ENCODE results near the gene NAXE. TPM values are rescaled to one million over a fixed set of nuclear protein-coding genes. Genes with fewer than 3 reads are reported as not detected.
A peak's percentile ranks its signal among the peaks of the same experiment; 100 is the strongest.

NAXE gene
- total and polyA plus RNA-seq, 2 donors = 40.2 to 64.4 TPM

DNA sequence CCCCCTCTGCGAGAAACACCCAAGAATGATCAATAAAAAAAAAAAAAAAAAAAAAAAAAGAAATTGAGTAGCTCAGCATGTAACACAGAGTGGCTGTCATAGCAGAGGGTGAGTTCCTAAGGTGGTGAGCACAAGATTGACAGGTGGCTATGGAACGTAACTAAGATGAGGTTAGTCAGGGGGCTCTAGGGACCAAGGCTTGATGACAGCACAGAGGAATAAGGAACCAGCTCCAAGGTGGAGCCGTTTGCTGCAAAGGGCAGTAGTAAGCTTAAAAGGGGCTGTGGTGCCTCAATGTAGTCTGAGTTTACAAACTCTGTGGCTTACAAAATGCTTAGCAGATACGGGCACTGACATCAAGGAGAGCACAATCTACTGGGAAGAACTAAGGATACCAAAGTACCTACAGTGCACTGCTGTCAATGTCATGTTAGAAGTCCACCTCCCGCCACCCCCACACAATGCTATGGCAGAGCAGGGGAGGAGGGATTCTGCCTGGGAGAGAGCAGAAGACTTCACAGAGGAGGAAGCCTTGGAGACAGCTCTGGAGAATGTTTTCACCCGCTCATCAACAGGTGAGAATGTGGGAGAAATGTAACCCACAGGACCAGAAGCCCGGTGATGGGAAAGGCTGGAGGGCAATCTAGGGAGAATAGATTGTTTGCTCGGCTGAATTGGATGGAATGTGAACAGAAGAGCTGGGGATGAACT is 32.3 kb upstream of the NAXE start:
- peaks cover 17 to 22% of the 10 kb centered on the region in 2 donors for H3K36me3 ChIP-seq (ENCODE audit: control insufficient read depth in 2 of 2, insufficient read depth in 2 of 2, low read length in 1 of 2)
- no peak for DNase-seq (ENCODE audit: low read depth in 6 of 9, low spot score in 9 of 9)
- no peak overlapping the region for H3K4me3 ChIP-seq (ENCODE audit: low read length in 2 of 2)
- H3K27me3 ChIP-seq (ENCODE audit: control insufficient read depth in 2 of 2, insufficient read depth in 1 of 2, low read length in 1 of 2) = no peaks in the 10 kb centered on the region
- no peaks in the 10 kb centered on the region for H3K4me1 ChIP-seq (ENCODE audit: control insufficient read depth in 2 of 2, insufficient read depth in 2 of 2, low read length in 2 of 2)
- 97% methylated on average over 7 of the region's 8 CpGs for WGBS
- H3K9me3 ChIP-seq (ENCODE audit: control insufficient read depth in 2 of 2, insufficient read depth in 1 of 2, low read length in 1 of 2) = no peaks in the 10 kb centered on the region
- H3K27ac ChIP-seq (ENCODE audit: low read depth in 1 of 2, low read length in 1 of 2) = no peak overlapping the region

- H3K36me3 ChIP-seq (ENCODE audit: control insufficient read depth in 2 of 2, insufficient read depth in 2 of 2, low read length in 1 of 2) = peaks cover 17 to 22% of the 10 kb centered on the region in 2 donors
- no peak for DNase-seq (ENCODE audit: low read depth in 6 of 9, low spot score in 9 of 9)
- no peak overlapping the region for H3K27ac ChIP-seq (ENCODE audit: low read depth in 1 of 2, low read length in 1 of 2)
- WGBS = 85% methylated on average over 5 of the region's 5 CpGs
- H3K27me3 ChIP-seq (ENCODE audit: control insufficient read depth in 2 of 2, insufficient read depth in 1 of 2, low read length in 1 of 2) = no peaks in the 10 kb centered on the region
- H3K4me1 ChIP-seq (ENCODE audit: control insufficient read depth in 2 of 2, insufficient read depth in 2 of 2, low read length in 2 of 2) = no peaks in the 10 kb centered on the region
- no peak overlapping the region for H3K4me3 ChIP-seq (ENCODE audit: low read length in 2 of 2)
- H3K9me3 ChIP-seq (ENCODE audit: control insufficient read depth in 2 of 2, insufficient read depth in 1 of 2, low read length in 1 of 2) = no peaks in the 10 kb centered on the region
Measured at GRCh38 chr1:156559797-156560385, 31.7 kb upstream of the NAXE start.

DNA sequence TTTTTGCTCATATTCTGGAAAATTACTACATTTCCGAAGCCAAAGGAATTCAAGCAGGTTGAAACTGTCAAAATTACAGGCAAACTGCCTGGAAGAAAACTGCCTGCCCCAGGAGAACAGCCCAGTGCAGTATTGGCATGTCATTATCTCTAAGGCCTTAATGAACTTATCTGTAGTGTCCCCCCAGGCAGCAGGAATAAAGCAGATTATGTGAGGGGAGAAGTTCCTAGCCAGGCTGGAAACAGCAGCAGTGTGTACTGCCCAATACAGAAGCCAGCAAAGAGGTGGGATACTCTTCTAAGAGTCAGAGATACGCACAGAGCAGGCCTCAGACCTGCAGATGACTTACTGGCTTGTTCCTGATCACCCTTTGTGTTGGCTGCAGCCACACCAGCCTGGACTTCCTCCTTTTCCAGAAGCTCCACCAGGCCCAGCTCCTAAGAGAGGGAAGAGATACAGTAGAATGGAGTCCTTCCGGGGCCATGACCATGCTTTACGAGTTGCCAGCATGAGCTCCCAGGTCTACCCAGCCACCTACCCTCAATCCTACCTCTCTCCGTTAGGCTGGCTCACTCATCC is 30.9 kb upstream of the NAXE start:
- no peak overlapping the region for H3K4me3 ChIP-seq (ENCODE audit: low read length in 2 of 2)
- no peaks in the 10 kb centered on the region for H3K27me3 ChIP-seq (ENCODE audit: control insufficient read depth in 2 of 2, insufficient read depth in 1 of 2, low read length in 1 of 2)
- H3K4me1 ChIP-seq (ENCODE audit: control insufficient read depth in 2 of 2, insufficient read depth in 2 of 2, low read length in 2 of 2) = no peaks in the 10 kb centered on the region
- no peak overlapping the region for H3K27ac ChIP-seq (ENCODE audit: low read depth in 1 of 2, low read length in 1 of 2)
- H3K36me3 ChIP-seq (ENCODE audit: control insufficient read depth in 2 of 2, insufficient read depth in 2 of 2, low read length in 1 of 2) = peaks cover 15 to 21% of the 10 kb centered on the region in 2 donors
- 80% methylated on average over 5 of the region's 5 CpGs for WGBS
- DNase-seq (ENCODE audit: low read depth in 6 of 9, low spot score in 9 of 9) = no peak
- no peaks in the 10 kb centered on the region for H3K9me3 ChIP-seq (ENCODE audit: control insufficient read depth in 2 of 2, insufficient read depth in 1 of 2, low read length in 1 of 2)

GRCh38 chr1:156565519-156565918 is 26.1 kb upstream of the NAXE start:
- Histone ChIP-seq H3K9me3 (ENCODE audit: control insufficient read depth in 2 of 2, insufficient read depth in 1 of 2, low read length in 1 of 2) (no peaks in the 10 kb centered on the region), H3K27me3 (ENCODE audit: control insufficient read depth in 2 of 2, insufficient read depth in 1 of 2, low read length in 1 of 2) (no peaks in the 10 kb centered on the region), H3K4me1 (ENCODE audit: control insufficient read depth in 2 of 2, insufficient read depth in 2 of 2, low read length in 2 of 2) (no peaks in the 10 kb centered on the region), H3K36me3 (ENCODE audit: control insufficient read depth in 2 of 2, insufficient read depth in 2 of 2, low read length in 1 of 2) (peaks cover 4 to 7% of the 10 kb centered on the region in 2 donors), H3K4me3 (ENCODE audit: low read length in 2 of 2) (no peak overlapping the region), H3K27ac (ENCODE audit: low read depth in 1 of 2, low read length in 1 of 2) (no peak overlapping the region)
- DNase-seq (ENCODE audit: low read depth in 6 of 9, low spot score in 9 of 9) = no peak
- WGBS = 99% methylated on average over 2 of the region's 2 CpGs

GRCh38 chr1:156566436-156566835 is 25.1 kb upstream of the NAXE start:
- peaks cover 3% of the 10 kb centered on the region in 2 donors for H3K36me3 ChIP-seq (ENCODE audit: control insufficient read depth in 2 of 2, insufficient read depth in 2 of 2, low read length in 1 of 2)
- no peaks in the 10 kb centered on the region for H3K9me3 ChIP-seq (ENCODE audit: control insufficient read depth in 2 of 2, insufficient read depth in 1 of 2, low read length in 1 of 2)
- H3K27ac ChIP-seq (ENCODE audit: low read depth in 1 of 2, low read length in 1 of 2) = no peak overlapping the region
- H3K27me3 ChIP-seq (ENCODE audit: control insufficient read depth in 2 of 2, insufficient read depth in 1 of 2, low read length in 1 of 2) = no peaks in the 10 kb centered on the region
- no peak for DNase-seq (ENCODE audit: low read depth in 6 of 9, low spot score in 9 of 9)
- H3K4me1 ChIP-seq (ENCODE audit: control insufficient read depth in 2 of 2, insufficient read depth in 2 of 2, low read length in 2 of 2) = peaks cover 2% of the 10 kb centered on the region in 2 donors
- WGBS = 98% methylated on average over 4 of the region's 4 CpGs
- H3K4me3 ChIP-seq (ENCODE audit: low read length in 2 of 2) = no peak overlapping the region

DNA sequence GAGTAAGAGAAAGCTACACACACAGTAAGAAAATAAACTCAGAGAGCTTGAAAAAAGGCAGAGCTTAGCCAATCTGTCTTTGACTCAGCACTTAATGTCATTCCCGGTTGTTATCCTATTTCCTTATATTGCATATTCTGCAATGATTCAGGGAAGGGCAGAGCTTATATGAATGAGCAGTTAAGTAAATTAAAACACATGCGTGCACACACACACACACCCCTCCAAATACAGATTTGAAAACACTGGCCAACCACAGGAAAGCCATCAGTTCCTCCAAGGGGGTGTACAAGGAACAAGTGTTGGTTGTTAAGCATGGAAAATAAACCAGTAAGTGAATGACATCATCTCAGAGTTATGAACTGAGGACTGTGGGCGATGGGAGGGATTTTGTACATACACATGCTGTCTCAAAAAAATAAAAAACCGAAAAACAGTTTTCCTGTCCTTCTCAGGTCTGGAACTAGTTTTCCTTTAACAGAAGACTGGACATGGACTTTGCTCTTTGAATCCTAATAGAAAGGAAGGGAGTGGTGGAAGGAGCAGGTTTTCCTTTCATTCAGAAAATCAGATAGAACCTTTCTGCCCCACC is 20.2 kb upstream of the NAXE start:
- Histone ChIP-seq H3K9me3 (ENCODE audit: control insufficient read depth in 2 of 2, insufficient read depth in 1 of 2, low read length in 1 of 2) (no peaks in the 10 kb centered on the region), H3K4me1 (ENCODE audit: control insufficient read depth in 2 of 2, insufficient read depth in 2 of 2, low read length in 2 of 2) (peaks cover 10 to 16% of the 10 kb centered on the region in 2 donors), H3K27me3 (ENCODE audit: control insufficient read depth in 2 of 2, insufficient read depth in 1 of 2, low read length in 1 of 2) (peaks cover 0 to 12% of the 10 kb centered on the region in 2 donors), H3K36me3 (ENCODE audit: control insufficient read depth in 2 of 2, insufficient read depth in 2 of 2, low read length in 1 of 2) (no peaks in the 10 kb centered on the region), H3K4me3 (ENCODE audit: low read length in 2 of 2) (peak overlapping the region; percentile 43 to 65), H3K27ac (ENCODE audit: low read depth in 1 of 2, low read length in 1 of 2) (no peak overlapping the region)
- no peak for DNase-seq (ENCODE audit: low read depth in 6 of 9, low spot score in 9 of 9)
- 48% methylated on average over 4 of the region's 4 CpGs for WGBS

DNA sequence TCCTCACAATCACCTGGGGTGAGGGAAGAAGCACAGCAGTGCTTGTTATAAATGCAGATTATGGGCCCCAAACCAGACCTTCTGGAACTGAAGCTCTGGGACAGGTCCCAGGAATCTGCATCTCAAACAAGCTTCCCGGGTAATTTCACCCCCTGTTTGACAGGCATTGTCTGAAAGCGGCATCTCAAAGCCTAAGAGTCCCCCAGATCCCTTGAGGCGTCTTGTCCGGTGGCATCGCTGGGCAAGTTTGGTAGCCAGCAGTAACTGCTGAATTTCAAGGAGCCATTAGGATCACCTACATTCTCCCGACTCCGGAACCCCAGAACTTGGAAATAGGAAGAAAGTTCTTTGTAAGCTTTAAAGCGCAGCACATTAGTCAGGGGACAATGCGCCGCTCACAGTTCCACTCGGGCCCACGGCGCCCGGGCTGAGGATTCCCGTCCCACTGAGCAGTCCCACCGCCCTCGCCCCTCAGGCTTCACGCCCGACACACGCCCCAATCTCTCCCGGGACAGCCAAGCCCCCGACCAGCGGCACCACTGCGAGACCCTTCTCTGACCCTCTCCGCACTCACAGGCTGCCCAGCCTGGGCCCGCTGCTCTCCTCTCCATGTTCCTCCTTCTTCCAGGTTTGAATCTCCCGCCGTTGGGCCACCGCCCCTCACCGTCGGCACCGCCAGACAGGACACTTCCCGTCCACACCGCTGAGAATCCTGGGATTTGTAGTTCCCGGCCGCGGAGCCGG is 19.5 kb upstream of the NAXE start, which contains the start of gene IQGAP3:
IQGAP3 (minus strand) TSS at position 647 of the 744 bp plus-strand sequence; CDS start at position 611, 36 bp downstream.
- 2% methylated on average over 38 of the region's 38 CpGs for WGBS
- peaks cover 10 to 16% of the 10 kb centered on the region in 2 donors for H3K4me1 ChIP-seq (ENCODE audit: control insufficient read depth in 2 of 2, insufficient read depth in 2 of 2, low read length in 2 of 2)
- H3K36me3 ChIP-seq (ENCODE audit: control insufficient read depth in 2 of 2, insufficient read depth in 2 of 2, low read length in 1 of 2) = no peaks in the 10 kb centered on the region
- peaks cover 0 to 12% of the 10 kb centered on the region in 2 donors for H3K27me3 ChIP-seq (ENCODE audit: control insufficient read depth in 2 of 2, insufficient read depth in 1 of 2, low read length in 1 of 2)
- peak within 1 kb of the TSS; percentile 43 to 65 for H3K4me3 ChIP-seq (ENCODE audit: low read length in 2 of 2)
- no peak within 1 kb of the TSS for H3K27ac ChIP-seq (ENCODE audit: low read depth in 1 of 2, low read length in 1 of 2)
- DNase-seq (ENCODE audit: low read depth in 6 of 9, low spot score in 9 of 9) = peak in 7 of 9 donors; percentile 56 to 90 (median 78)
- no peaks in the 10 kb centered on the region for H3K9me3 ChIP-seq (ENCODE audit: control insufficient read depth in 2 of 2, insufficient read depth in 1 of 2, low read length in 1 of 2)

- H3K27me3 ChIP-seq (ENCODE audit: control insufficient read depth in 2 of 2, insufficient read depth in 1 of 2, low read length in 1 of 2) = peaks cover 0 to 12% of the 10 kb centered on the region in 2 donors
- H3K9me3 ChIP-seq (ENCODE audit: control insufficient read depth in 2 of 2, insufficient read depth in 1 of 2, low read length in 1 of 2) = no peaks in the 10 kb centered on the region
- peaks cover 10 to 16% of the 10 kb centered on the region in 2 donors for H3K4me1 ChIP-seq (ENCODE audit: control insufficient read depth in 2 of 2, insufficient read depth in 2 of 2, low read length in 2 of 2)
- 46% methylated on average over 10 of the region's 10 CpGs for WGBS
- peak overlapping the region; percentile 43 to 65 for H3K4me3 ChIP-seq (ENCODE audit: low read length in 2 of 2)
- no peak for DNase-seq (ENCODE audit: low read depth in 6 of 9, low spot score in 9 of 9)
- no peak overlapping the region for H3K27ac ChIP-seq (ENCODE audit: low read depth in 1 of 2, low read length in 1 of 2)
- no peaks in the 10 kb centered on the region for H3K36me3 ChIP-seq (ENCODE audit: control insufficient read depth in 2 of 2, insufficient read depth in 2 of 2, low read length in 1 of 2)
Measured at GRCh38 chr1:156572663-156573018, 18.9 kb upstream of the NAXE start.
